Measurements from ENCODE around the gene UBTD2. TPM values are rescaled to one million over a fixed set of nuclear protein-coding genes. Genes with fewer than 3 reads are reported as not detected.
"Not testable (repeated sequence)": the region's sequence is repeated elsewhere in the genome, so short reads cannot be mapped to it uniquely, and the experiment has no call there.

Gene UBTD2
- total and polyA plus RNA-seq, 2 experiments from 2014 or later = 23.9 to 26.2 TPM

GRCh38 chr5:172211676-172212075 lies 71.9 kb downstream of the UBTD2 start:
- no peaks in the 10 kb centered on the region for H3K4me1 ChIP-seq (ENCODE audit: low read depth)
- TF ChIP-seq CTCF (IDR thresholded peaks at IDR 0.05; ENCODE audit: low read depth, low read length) = no peak
- H3K9me3 ChIP-seq (ENCODE audit: low read depth) = no peaks in the 10 kb centered on the region
- no peaks in the 10 kb centered on the region for H3K27me3 ChIP-seq
- no peak overlapping the region for H3K4me3 ChIP-seq
- H3K27ac ChIP-seq = no peak overlapping the region
- no peak for DNase-seq (ENCODE audit: low read depth in 1 of 2, low spot score in 1 of 2)
- H3K36me3 ChIP-seq = peaks cover 15% of the 10 kb centered on the region

GRCh38 chr5:172209714-172210113 lies 73.8 kb downstream of the UBTD2 start:
- Histone ChIP-seq H3K9me3 (ENCODE audit: low read depth) (no peaks in the 10 kb centered on the region), H3K36me3 (peaks cover 15% of the 10 kb centered on the region), H3K4me3 (no peak overlapping the region), H3K27ac (no peak overlapping the region), H3K27me3 (no peaks in the 10 kb centered on the region), H3K4me1 (ENCODE audit: low read depth) (no peaks in the 10 kb centered on the region)
- DNase-seq (ENCODE audit: low read depth in 1 of 2, low spot score in 1 of 2) = no peak
- TF ChIP-seq CTCF (IDR thresholded peaks at IDR 0.05; ENCODE audit: low read depth, low read length) = no peak

GRCh38 chr5:172207511-172207910 lies 76.1 kb downstream of the UBTD2 start:
- Histone ChIP-seq H3K4me1 (ENCODE audit: low read depth) (no peaks in the 10 kb centered on the region), H3K36me3 (peaks cover 15% of the 10 kb centered on the region), H3K27ac (no peak overlapping the region), H3K4me3 (no peak overlapping the region), H3K27me3 (no peaks in the 10 kb centered on the region), H3K9me3 (ENCODE audit: low read depth) (no peaks in the 10 kb centered on the region)
- DNase-seq (ENCODE audit: low read depth in 1 of 2, low spot score in 1 of 2) = no peak
- no peak for TF ChIP-seq CTCF (IDR thresholded peaks at IDR 0.05; ENCODE audit: low read depth, low read length)

GRCh38 chr5:172205984-172206383 lies 77.6 kb downstream of the UBTD2 start:
- H3K27me3 ChIP-seq; H3K27ac ChIP-seq; DNase-seq (ENCODE audit: low read depth in 1 of 2, low spot score in 1 of 2); H3K36me3 ChIP-seq; H3K4me1 ChIP-seq (ENCODE audit: low read depth); H3K9me3 ChIP-seq (ENCODE audit: low read depth); H3K4me3 ChIP-seq: not testable (repeated sequence)

GRCh38 chr5:172200476-172200875 lies 83.1 kb downstream of the UBTD2 start:
- Histone ChIP-seq H3K27ac (no peak overlapping the region), H3K27me3 (no peaks in the 10 kb centered on the region), H3K4me3 (no peak overlapping the region), H3K4me1 (ENCODE audit: low read depth) (no peaks in the 10 kb centered on the region), H3K36me3 (no peaks in the 10 kb centered on the region), H3K9me3 (ENCODE audit: low read depth) (no peaks in the 10 kb centered on the region)
- TF ChIP-seq CTCF (IDR thresholded peaks at IDR 0.05; ENCODE audit: low read depth, low read length) = no peak
- DNase-seq (ENCODE audit: low read depth in 1 of 2, low spot score in 1 of 2) = no peak

- no peak for TF ChIP-seq CTCF (IDR thresholded peaks at IDR 0.05; ENCODE audit: low read depth, low read length)
- H3K4me1 ChIP-seq (ENCODE audit: low read depth) = peaks cover 7% of the 10 kb centered on the region
- no peak for DNase-seq (ENCODE audit: low read depth in 1 of 2, low spot score in 1 of 2)
- H3K27me3 ChIP-seq = no peaks in the 10 kb centered on the region
- H3K27ac ChIP-seq = no peak overlapping the region
- no peaks in the 10 kb centered on the region for H3K9me3 ChIP-seq (ENCODE audit: low read depth)
- H3K36me3 ChIP-seq = no peaks in the 10 kb centered on the region
- no peak overlapping the region for H3K4me3 ChIP-seq
Measured at GRCh38 chr5:172199446-172199845, 84.1 kb downstream of the UBTD2 start.

GRCh38 chr5:172197775-172198174 lies 85.8 kb downstream of the UBTD2 start:
- H3K27ac ChIP-seq; H3K4me3 ChIP-seq; H3K36me3 ChIP-seq; DNase-seq (ENCODE audit: low read depth in 1 of 2, low spot score in 1 of 2); H3K27me3 ChIP-seq; H3K9me3 ChIP-seq (ENCODE audit: low read depth); H3K4me1 ChIP-seq (ENCODE audit: low read depth): not testable (repeated sequence)

Measured in cardiac muscle cell (in vitro differentiated cells and primary cell).